Measurements from ENCODE around the gene KLK11. TPM values are rescaled to one million over a fixed set of nuclear protein-coding genes. Genes with fewer than 3 reads are reported as not detected.

KLK11 gene
- total and polyA plus RNA-seq, 10 donors, result 0.09 to 0.29 TPM; not detected in 8

DNA sequence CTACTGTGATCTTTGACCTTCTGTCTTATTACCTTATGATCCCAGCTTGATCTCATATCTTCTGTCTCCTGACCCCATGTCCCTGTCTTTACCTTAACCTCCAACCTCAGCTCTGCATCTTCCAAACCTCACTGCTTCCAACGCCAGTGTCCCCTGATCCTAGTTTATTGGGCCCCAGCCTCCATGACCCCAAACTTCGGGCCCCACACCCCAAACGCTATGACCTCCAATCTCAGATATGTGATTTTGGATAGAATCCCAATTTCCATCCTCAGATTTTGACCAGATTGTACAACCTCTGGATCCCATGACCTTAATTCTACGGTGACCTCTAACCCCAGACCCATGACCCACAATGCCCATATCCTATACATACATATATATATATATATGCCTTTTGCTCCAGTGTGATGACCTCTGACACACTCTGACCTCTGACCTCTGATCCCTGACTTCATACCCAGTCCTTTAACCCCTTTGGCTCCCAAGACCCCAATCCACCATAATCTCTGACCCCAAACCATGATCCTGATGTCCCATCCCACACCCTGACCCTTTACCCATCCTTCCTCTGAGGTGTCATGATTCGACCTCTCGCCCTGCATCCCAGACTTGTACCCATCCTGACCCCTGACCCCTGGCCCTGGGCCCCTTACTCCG, 4.9 kb upstream of the KLK11 start:
- DNase-seq, result no peak
- 76 to 89% (median 84%) methylated on average over 7 of the region's 7 CpGs for WGBS, 5 donors
- no peaks in the 10 kb centered on the region for H3K4me1 ChIP-seq
- no peak overlapping the region for H3K4me3 ChIP-seq
- no peak for TF ChIP-seq POLR2AphosphoS5 (IDR thresholded peaks at IDR 0.05)
- TF ChIP-seq, protein P1, sequence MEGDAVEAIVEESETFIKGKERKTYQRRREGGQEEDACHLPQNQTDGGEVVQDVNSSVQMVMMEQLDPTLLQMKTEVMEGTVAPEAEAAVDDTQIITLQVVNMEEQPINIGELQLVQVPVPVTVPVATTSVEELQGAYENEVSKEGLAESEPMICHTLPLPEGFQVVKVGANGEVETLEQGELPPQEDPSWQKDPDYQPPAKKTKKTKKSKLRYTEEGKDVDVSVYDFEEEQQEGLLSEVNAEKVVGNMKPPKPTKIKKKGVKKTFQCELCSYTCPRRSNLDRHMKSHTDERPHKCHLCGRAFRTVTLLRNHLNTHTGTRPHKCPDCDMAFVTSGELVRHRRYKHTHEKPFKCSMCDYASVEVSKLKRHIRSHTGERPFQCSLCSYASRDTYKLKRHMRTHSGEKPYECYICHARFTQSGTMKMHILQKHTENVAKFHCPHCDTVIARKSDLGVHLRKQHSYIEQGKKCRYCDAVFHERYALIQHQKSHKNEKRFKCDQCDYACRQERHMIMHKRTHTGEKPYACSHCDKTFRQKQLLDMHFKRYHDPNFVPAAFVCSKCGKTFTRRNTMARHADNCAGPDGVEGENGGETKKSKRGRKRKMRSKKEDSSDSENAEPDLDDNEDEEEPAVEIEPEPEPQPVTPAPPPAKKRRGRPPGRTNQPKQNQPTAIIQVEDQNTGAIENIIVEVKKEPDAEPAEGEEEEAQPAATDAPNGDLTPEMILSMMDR (IDR thresholded peaks at IDR 0.05 in 8 of 11, conservative IDR thresholded peaks at IDR 0.05 in 3 of 11), result no peak
- no peak for TF ChIP-seq POLR2A (IDR thresholded peaks at IDR 0.05)
- no peaks in the 10 kb centered on the region for H3K36me3 ChIP-seq
- no peak overlapping the region for H3K27ac ChIP-seq
- no peaks in the 10 kb centered on the region for H3K9me3 ChIP-seq
- H3K27me3 ChIP-seq (replicated peaks in 1 of 7), result peaks cover 0 to 85% (median 8%) of the 10 kb centered on the region in 7 donors
- intact Hi-C loops (cut with DNase I; ENCODE audit: low total_unique reads), result no loop called here

DNA sequence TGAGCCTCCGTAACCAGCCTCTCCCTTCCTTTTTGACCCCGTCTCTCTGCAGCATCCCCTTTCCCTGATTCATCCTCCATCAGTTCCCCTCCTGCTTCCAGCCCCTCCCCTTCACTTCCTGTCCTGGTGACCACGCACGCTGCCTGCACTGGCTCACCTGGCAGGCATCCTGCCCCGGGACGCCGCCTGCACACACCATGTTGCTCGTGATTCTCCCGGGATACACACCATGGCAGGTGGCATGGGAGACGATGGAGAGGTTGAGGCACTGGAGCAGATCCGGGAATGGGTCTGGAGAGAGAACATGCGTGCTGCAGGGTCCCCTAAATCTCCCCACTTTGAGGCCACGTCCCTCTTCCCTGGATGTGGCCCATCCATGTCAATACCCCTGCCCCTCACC, 4.2 kb upstream of the KLK11 start:
- Histone ChIP-seq H3K4me1 (no peaks in the 10 kb centered on the region), H3K27ac (no peak overlapping the region), H3K9me3 (no peaks in the 10 kb centered on the region), H3K4me3 (no peak overlapping the region), H3K27me3 (replicated peaks in 1 of 7) (peaks cover 0 to 90% (median 12%) of the 10 kb centered on the region in 7 donors), H3K36me3 (no peaks in the 10 kb centered on the region)
- intact Hi-C loops (cut with DNase I; ENCODE audit: low total_unique reads), result no loop called here
- WGBS, 5 donors, result 64 to 72% (median 68%) methylated on average over 13 of the region's 13 CpGs
- TF ChIP-seq POLR2A (IDR thresholded peaks at IDR 0.05) (no peak), POLR2AphosphoS5 (IDR thresholded peaks at IDR 0.05) (no peak)
- TF ChIP-seq, protein P1 (IDR thresholded peaks at IDR 0.05 in 8 of 11, conservative IDR thresholded peaks at IDR 0.05 in 3 of 11), result no peak
- DNase-seq, result no peak

DNA sequence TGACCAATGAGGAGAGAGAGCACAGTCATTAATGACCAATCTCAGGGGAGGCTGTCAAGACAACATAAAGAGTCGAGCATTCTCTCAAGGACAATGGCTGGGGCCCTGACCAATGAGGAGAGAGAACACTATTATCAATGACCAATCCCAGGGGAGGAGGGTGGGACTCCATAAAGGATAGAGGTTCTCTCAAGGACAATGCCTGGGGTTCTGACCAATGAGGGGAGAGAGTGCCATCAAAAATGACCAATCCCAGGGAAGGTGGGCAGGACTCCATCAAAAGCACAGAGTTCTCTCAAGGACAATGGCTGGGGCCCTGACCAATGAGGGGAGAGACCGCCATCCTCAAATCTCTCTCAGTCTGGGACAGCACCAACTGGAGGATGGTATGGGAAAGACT, 3.3 kb upstream of the KLK11 start:
- Histone ChIP-seq H3K4me3 (no peak overlapping the region), H3K9me3 (no peaks in the 10 kb centered on the region), H3K27me3 (replicated peaks in 1 of 7) (peaks cover 0 to 90% (median 12%) of the 10 kb centered on the region in 7 donors), H3K4me1 (no peaks in the 10 kb centered on the region), H3K27ac (no peak overlapping the region), H3K36me3 (no peaks in the 10 kb centered on the region)
- TF ChIP-seq, protein P1 (IDR thresholded peaks at IDR 0.05 in 8 of 11, conservative IDR thresholded peaks at IDR 0.05 in 3 of 11), result no peak
- TF ChIP-seq POLR2AphosphoS5 (IDR thresholded peaks at IDR 0.05), result no peak
- no peak for TF ChIP-seq POLR2A (IDR thresholded peaks at IDR 0.05)
- no peak for DNase-seq
- WGBS, 5 donors, result 65 to 87% (median 80%) methylated on average over 2 of the region's 2 CpGs
- intact Hi-C loops (cut with DNase I; ENCODE audit: low total_unique reads), result no loop called here

DNA sequence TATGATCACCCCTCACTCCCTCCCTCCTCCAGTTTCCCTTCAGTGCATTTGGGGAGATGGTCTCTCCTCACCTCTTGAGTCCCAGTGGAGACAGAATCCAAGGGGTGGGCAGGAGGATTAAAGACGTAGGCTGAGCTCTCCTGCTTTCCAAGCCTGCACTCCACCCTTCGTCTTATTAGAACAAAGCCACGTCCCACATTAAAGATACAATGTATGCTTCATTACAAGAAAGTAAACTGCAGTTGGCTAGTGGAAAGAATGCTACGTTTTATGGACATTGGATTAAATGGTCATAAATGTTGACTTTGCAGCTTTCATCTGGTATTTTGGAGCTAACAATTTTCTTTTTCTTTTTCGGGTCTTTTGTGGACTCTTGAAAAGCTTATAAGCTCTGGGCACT, 1.5 kb upstream of the KLK11 start:
- H3K9me3 ChIP-seq, result no peaks in the 10 kb centered on the region
- intact Hi-C loops (cut with DNase I; ENCODE audit: low total_unique reads), result no loop called here
- no peak overlapping the region for H3K4me3 ChIP-seq
- no peak for DNase-seq
- H3K4me1 ChIP-seq, result no peaks in the 10 kb centered on the region
- H3K27ac ChIP-seq, result no peak overlapping the region
- TF ChIP-seq POLR2AphosphoS5 (IDR thresholded peaks at IDR 0.05) (no peak), POLR2A (IDR thresholded peaks at IDR 0.05) (no peak)
- TF ChIP-seq, protein P1 (IDR thresholded peaks at IDR 0.05 in 8 of 11, conservative IDR thresholded peaks at IDR 0.05 in 3 of 11), result no peak
- H3K36me3 ChIP-seq, result no peaks in the 10 kb centered on the region
- WGBS, 5 donors, result 66 to 74% (median 70%) methylated on average over 5 of the region's 5 CpGs
- H3K27me3 ChIP-seq (replicated peaks in 1 of 7), result peaks cover 0 to 90% (median 25%) of the 10 kb centered on the region in 7 donors
